Measurements from ENCODE around the gene PPIA.
A peak's percentile ranks its signal among the peaks of the same experiment; 100 is the strongest.

Gene PPIA

DNA sequence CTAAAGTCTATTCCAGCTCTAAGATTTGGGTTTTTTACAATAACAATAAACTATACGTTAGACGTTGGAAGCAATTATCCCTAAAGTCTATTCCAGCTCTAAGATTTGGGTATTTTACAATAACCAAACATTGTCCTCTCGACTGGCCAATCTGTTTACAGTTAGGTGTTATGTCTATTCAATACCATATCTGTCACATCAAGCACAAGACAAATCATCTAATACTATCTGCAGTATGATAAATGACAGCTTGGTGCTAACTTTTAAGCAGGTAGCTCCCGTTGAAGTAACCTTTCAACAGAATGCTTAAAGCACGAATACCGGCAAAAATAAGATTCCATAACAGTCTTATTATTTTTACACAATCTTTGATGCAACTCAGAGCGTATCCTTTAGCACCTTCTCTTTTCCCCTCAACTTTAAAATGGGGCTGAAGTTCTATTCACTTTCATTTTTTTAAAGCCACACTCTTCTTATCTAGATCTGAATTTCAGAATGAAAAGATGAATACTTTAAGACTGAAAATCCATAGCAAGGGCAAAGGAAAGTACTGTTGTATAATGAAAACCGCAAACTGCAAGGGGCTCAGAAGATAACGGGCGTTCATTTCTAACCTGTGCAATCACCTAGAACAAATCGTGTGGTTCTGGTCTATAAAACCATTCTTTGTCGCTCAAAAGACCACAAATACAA, 50.5 kb downstream of the PPIA start:
- Mint-ChIP-seq H3K36me3 (peaks cover 20% of the 10 kb centered on the region), H3K4me3 (peak overlapping the region; percentile 83), H3K9me3 (no peaks in the 10 kb centered on the region), H3K27ac (peak overlapping the region; percentile 97), H3K4me1 (peaks cover 47% of the 10 kb centered on the region), H3K27me3 (no peaks in the 10 kb centered on the region)
- no peak for DNase-seq
- CTCF ChIA-PET, result interaction anchor here (1.0 to 3.4 kb wide), 14 partner anchors 9 to 289 kb away, joined by 3 to 23 read pairs (median 4); partner anchors contain the start of gene TMED4

DNA sequence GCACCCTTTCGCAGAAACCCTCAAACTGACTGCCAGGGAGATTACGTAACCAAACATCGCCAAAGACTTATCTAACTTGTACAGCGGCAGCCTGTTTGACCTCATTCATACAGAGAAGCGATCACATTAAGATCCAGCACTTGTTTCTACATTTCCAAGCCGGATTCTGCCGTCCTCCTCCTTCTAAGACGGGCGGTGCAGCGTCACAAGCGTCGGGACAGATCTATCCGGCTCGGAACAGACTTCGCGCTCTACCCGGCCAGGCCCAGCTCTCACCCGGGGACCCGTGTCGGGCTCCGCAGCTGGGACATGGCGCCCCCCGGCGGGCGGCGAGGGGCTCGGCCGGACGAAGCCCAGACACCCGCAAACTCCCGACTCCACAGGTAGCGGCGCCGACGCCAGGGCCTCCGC, 51.0 kb downstream of the PPIA start:
- CTCF ChIA-PET, result interaction anchor here (1.0 to 3.4 kb wide), 11 partner anchors 9 to 288 kb away, joined by 3 to 23 read pairs (median 5); partner anchors contain the start of gene TMED4
- no peaks in the 10 kb centered on the region for H3K27me3 Mint-ChIP-seq
- peaks cover 43% of the 10 kb centered on the region for H3K4me1 Mint-ChIP-seq
- H3K27ac Mint-ChIP-seq, result peak overlapping the region; percentile 97
- peaks cover 15% of the 10 kb centered on the region for H3K36me3 Mint-ChIP-seq
- peak; percentile 89 for DNase-seq
- no peaks in the 10 kb centered on the region for H3K9me3 Mint-ChIP-seq
- H3K4me3 Mint-ChIP-seq, result peak overlapping the region; percentile 83

DNA sequence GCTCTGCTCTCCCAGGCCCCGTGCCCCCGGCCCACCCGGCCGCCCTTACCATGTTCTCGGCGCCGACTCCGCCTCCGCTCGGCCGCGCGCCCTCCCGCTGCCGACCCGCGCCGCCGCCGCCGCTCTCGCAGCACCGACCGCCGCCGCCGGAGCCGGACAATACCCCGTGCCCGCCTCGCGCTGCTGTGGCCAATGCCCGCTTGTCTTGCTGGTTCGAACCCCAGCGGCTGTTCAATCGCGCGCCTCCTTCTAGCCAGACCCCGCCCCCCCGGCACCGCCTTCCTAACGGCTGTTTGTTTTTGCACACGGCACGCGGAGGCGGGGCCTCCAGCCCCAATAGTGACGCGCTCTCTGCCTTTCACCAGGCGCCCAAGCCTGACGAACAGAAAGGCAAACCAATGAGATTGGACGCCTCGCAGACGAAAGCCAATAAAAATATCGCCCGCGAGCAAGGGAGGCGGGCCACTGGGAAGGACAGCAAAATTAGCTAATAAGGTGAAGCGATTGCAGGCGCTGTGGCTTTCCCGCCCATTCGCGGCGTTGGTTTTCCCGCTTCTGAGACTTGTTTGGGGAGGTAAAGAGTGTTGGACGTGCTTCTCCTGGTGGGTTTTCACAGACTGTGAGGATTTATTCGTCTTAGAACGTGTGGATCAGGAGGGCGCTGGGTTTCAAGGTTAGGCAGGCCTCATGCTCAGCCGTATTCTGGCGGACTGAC, 51.6 kb downstream of the PPIA start, which contains the start of gene H2AZ2:
TSS of gene H2AZ2 (minus strand) at position 168 of the 715 bp plus-strand sequence. CDS start at position 52, 116 bp downstream.
- Mint-ChIP-seq H3K4me3 (peak within 1 kb of the TSS; percentile 83), H3K9me3 (no peaks in the 10 kb centered on the region), H3K4me1 (peaks cover 39% of the 10 kb centered on the region), H3K27ac (peak within 1 kb of the TSS; percentile 97), H3K27me3 (no peaks in the 10 kb centered on the region), H3K36me3 (peaks cover 11% of the 10 kb centered on the region)
- DNase-seq, result peak; percentile 100
- CTCF ChIA-PET, result interaction anchor here (0.9 to 3.4 kb wide), 11 partner anchors 9 to 288 kb away, joined by 3 to 23 read pairs (median 4); partner anchors contain the start of gene TMED4

DNA sequence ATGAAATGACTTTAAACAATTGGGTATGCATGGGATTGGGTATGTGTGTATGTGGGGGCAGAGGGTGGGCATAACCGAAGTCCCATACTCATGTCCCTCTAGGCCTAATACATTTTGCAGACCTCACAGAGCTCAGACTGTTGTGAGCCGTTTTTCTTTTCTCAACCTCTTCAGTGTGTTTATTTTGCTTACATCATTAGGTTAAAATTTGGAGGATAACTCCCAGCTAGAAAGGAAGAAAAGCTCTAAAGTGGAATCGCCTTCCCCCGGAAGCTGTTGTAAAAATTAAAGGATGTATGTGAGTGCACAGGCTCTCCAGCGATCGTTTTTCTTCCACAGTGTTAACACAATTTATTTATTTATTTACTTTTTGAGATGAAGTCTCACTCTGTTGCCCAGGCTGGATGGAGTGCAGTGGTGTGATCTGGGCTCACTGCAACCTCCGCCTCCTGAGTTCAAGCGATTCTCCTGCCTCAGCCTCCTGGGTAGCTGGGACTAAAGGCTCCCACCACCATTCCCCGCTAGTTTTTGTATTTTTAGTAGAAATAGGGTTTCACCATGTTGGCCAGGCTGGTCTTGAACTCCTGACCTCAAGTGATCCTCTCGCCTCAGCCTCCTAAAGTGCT, 52.9 kb downstream of the PPIA start:
- Mint-ChIP-seq H3K27ac (peak overlapping the region; percentile 97), H3K4me1 (peaks cover 35% of the 10 kb centered on the region), H3K9me3 (no peaks in the 10 kb centered on the region), H3K4me3 (peak overlapping the region; percentile 83), H3K36me3 (peaks cover 8% of the 10 kb centered on the region), H3K27me3 (no peaks in the 10 kb centered on the region)
- CTCF ChIA-PET, result interaction anchor here (0.8 to 3.4 kb wide), 8 partner anchors 8 to 287 kb away, joined by 3 to 23 read pairs (median 4); no protein-coding TSS in a partner anchor
- no peak for DNase-seq

DNA sequence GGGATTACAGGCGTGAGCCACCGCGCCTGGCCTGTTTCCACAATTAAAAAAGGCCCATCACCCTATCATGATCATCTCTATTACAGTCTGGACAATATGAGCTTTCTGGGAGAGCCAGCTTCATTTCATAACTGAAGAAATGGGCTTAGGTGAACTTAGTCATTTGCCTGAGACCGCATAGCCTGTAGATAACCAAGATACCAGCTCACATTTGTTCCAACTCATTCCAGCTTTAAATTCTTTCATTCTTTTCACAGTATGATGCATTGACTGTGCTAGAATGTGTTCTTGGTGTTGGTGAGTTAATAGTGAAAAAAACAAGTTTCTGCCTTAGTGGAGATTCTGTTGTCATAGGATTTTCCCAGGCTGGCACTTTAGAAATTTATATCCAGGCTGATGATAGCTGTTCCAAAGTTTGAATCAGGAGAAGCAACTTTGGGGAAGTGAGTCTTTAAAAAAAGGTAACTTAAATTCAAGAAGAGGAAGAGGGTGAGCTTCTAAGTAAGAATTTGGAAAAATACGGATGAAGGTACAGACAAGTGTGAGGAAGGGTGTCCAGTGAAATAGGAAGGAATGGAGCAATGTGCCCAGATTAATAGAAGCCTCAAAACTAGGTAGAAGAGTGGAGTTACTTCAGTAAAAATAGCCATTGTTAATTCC, 53.5 kb downstream of the PPIA start:
- H3K27me3 Mint-ChIP-seq, result no peaks in the 10 kb centered on the region
- peaks cover 28% of the 10 kb centered on the region for H3K4me1 Mint-ChIP-seq
- CTCF ChIA-PET, result interaction anchor here (0.8 to 3.2 kb wide), 5 partner anchors 18 to 286 kb away, joined by 3 to 23 read pairs (median 4); no protein-coding TSS in a partner anchor
- no peak for DNase-seq
- peak overlapping the region; percentile 97 for H3K27ac Mint-ChIP-seq
- peak overlapping the region; percentile 83 for H3K4me3 Mint-ChIP-seq
- no peaks in the 10 kb centered on the region for H3K9me3 Mint-ChIP-seq
- peaks cover 6% of the 10 kb centered on the region for H3K36me3 Mint-ChIP-seq

DNA sequence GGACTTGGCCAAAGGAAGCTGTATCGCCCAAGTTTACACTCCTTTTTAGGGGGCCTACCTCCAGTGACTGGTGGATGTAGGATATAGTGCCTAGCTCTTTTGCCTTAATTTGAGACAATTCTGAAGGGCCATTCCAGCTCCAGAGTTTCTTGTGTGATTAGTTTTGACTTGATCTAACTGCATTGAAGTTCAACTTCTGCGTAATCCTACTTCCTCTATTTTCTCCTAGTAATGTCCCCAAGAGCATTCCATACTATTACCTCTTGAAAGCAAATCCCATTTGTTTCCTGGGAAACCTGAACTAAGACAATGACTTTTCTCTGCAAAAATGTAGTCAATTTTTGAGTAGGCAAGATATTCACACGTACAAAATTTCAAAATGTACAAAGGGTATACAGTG, 56.1 kb downstream of the PPIA start:
- no peak for DNase-seq
- Mint-ChIP-seq H3K27me3 (no peaks in the 10 kb centered on the region), H3K36me3 (no peaks in the 10 kb centered on the region), H3K4me1 (peaks cover 24% of the 10 kb centered on the region), H3K27ac (no peak overlapping the region), H3K4me3 (no peak overlapping the region), H3K9me3 (no peaks in the 10 kb centered on the region)
- CTCF ChIA-PET, result interaction anchor here (0.7 to 1.3 kb wide), 3 partner anchors 67 to 1199 kb away, joined by 3 to 5 read pairs (median 3); no protein-coding TSS in a partner anchor
